ENCODE measurements around the gene SPEM2.

The SPEM2 gene

GRCh38 chr17:7419819-7420610 lies 5.4 kb upstream of the SPEM2 start, which contains the start of gene SPEM1:
TSS of gene SPEM1 (plus strand) at chr17:7420324. CDS start at chr17:7420385, 61 bp downstream.
- no peak for DNase-seq
- TF ChIP-seq GATA1 (IDR thresholded peaks at IDR 0.05; ENCODE audit: low read depth, low read length) (no peak), POLR2A (IDR thresholded peaks at IDR 0.05; ENCODE audit: low read length) (no peak)

GRCh38 chr17:7421186-7421585 lies 4.2 kb upstream of the SPEM2 start:
- no peak for TF ChIP-seq POLR2A (IDR thresholded peaks at IDR 0.05; ENCODE audit: low read length)
- TF ChIP-seq GATA1 (IDR thresholded peaks at IDR 0.05; ENCODE audit: low read depth, low read length), result no peak
- DNase-seq, result no peak

GRCh38 chr17:7423679-7424078 lies 1.7 kb upstream of the SPEM2 start:
- DNase-seq, result no peak
- TF ChIP-seq POLR2A (IDR thresholded peaks at IDR 0.05; ENCODE audit: low read length) (no peak), GATA1 (IDR thresholded peaks at IDR 0.05; ENCODE audit: low read depth, low read length) (no peak)

GRCh38 chr17:7425756-7426155 lies 340 bp downstream of the SPEM2 start:
- no peak for TF ChIP-seq POLR2A (IDR thresholded peaks at IDR 0.05; ENCODE audit: low read length)
- no peak for TF ChIP-seq GATA1 (IDR thresholded peaks at IDR 0.05; ENCODE audit: low read depth, low read length)
- no peak for DNase-seq

- DNase-seq, result no peak
- TF ChIP-seq GATA1 (IDR thresholded peaks at IDR 0.05; ENCODE audit: low read depth, low read length) (no peak), POLR2A (IDR thresholded peaks at IDR 0.05; ENCODE audit: low read length) (no peak)
These were observed 917 bp downstream of the SPEM2 start for GRCh38 chr17:7426203-7426863.

GRCh38 chr17:7426896-7427489 lies 1.6 kb downstream of the SPEM2 start:
- TF ChIP-seq POLR2A (IDR thresholded peaks at IDR 0.05; ENCODE audit: low read length) (no peak), GATA1 (IDR thresholded peaks at IDR 0.05; ENCODE audit: low read depth, low read length) (no peak)

GRCh38 chr17:7427549-7427948 lies 2.1 kb downstream of the SPEM2 start:
- no peak for TF ChIP-seq GATA1 (IDR thresholded peaks at IDR 0.05; ENCODE audit: low read depth, low read length)
- TF ChIP-seq POLR2A (IDR thresholded peaks at IDR 0.05; ENCODE audit: low read length), result no peak
- no peak for DNase-seq

More at GRCh38 chr17:7426896-7427489, 1.6 kb downstream of the SPEM2 start:
- no peak for DNase-seq

GRCh38 chr17:7428557-7428956 lies 3.1 kb downstream of the SPEM2 start, which contains the start of gene SPEM3:
TSS of gene SPEM3 (plus strand) at chr17:7428857. CDS start at chr17:7428903, 46 bp downstream.
- TF ChIP-seq POLR2A (IDR thresholded peaks at IDR 0.05; ENCODE audit: low read length) (no peak), GATA1 (IDR thresholded peaks at IDR 0.05; ENCODE audit: low read depth, low read length) (no peak)
- DNase-seq, result no peak

GRCh38 chr17:7429722-7430121 lies 4.3 kb downstream of the SPEM2 start:
- TF ChIP-seq POLR2A (IDR thresholded peaks at IDR 0.05; ENCODE audit: low read length), result no peak
- TF ChIP-seq GATA1 (IDR thresholded peaks at IDR 0.05; ENCODE audit: low read depth, low read length), result no peak
- no peak for DNase-seq

- TF ChIP-seq GATA1 (IDR thresholded peaks at IDR 0.05; ENCODE audit: low read depth, low read length) (no peak), POLR2A (IDR thresholded peaks at IDR 0.05; ENCODE audit: low read length) (no peak)
- DNase-seq, result no peak
These were observed 5.8 kb downstream of the SPEM2 start for GRCh38 chr17:7431231-7431630.

- no peak for DNase-seq
- no peak for TF ChIP-seq GATA1 (IDR thresholded peaks at IDR 0.05; ENCODE audit: low read depth, low read length)
- no peak for TF ChIP-seq POLR2A (IDR thresholded peaks at IDR 0.05; ENCODE audit: low read length)
These were observed 6.9 kb downstream of the SPEM2 start for GRCh38 chr17:7432296-7432695.

- TF ChIP-seq GATA1 (IDR thresholded peaks at IDR 0.05; ENCODE audit: low read depth, low read length), result no peak
- peak; percentile 35 for TF ChIP-seq POLR2A (IDR thresholded peaks at IDR 0.05; ENCODE audit: low read length)
- DNase-seq, result peak; percentile 58 to 62
These were observed 10.5 kb downstream of the SPEM2 start for GRCh38 chr17:7435676-7436555.

Measured in erythroblast (primary cell).